ENCODE measurements around the gene PPIF.
A peak's percentile ranks its signal among the peaks of the same experiment; 100 is the strongest.

The PPIF gene

DNA sequence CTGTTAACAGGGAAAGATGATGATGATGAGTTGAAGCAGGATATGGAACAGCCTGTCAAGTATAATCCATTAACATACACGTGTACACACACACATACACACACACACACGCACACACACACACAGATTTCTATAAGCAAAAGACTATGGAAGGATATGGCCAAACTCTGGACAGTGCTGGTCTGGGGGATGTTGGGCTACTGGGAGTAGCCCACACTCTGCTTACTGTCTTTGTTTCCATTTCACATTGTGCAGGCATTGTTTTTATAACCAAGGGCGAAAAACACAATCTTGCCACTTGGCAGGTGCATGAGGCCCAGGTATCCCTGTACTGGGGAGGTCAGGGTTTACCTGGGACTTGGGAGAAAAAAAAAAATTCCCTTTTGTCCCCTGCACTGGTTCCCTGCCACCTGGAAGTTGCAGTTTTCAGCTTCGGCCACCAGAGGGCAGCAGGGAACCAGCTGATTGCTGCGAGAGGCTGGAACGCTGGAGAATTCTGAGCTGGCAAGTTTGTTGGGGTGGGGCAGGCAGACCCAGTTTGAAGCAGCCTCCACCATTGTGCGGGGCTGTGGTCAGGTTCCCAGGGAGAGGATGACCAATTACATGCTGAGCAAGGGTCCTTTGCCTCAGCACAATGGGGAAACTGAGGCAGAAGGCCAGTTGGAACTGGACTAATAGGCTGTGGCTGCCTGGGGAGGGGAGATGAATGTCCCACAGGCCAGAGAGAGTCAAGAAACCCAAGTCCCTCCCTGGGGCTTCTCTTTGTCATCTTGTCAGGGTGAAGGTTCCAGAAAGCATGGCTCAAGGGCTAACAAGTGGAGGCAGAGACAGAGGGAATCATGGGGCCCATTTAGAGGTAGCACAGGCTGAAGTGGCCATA is 27.3 kb downstream of the PPIF start:
- peak; percentile 61 for DNase-seq (ENCODE audit: low read depth, low spot score)

DNA sequence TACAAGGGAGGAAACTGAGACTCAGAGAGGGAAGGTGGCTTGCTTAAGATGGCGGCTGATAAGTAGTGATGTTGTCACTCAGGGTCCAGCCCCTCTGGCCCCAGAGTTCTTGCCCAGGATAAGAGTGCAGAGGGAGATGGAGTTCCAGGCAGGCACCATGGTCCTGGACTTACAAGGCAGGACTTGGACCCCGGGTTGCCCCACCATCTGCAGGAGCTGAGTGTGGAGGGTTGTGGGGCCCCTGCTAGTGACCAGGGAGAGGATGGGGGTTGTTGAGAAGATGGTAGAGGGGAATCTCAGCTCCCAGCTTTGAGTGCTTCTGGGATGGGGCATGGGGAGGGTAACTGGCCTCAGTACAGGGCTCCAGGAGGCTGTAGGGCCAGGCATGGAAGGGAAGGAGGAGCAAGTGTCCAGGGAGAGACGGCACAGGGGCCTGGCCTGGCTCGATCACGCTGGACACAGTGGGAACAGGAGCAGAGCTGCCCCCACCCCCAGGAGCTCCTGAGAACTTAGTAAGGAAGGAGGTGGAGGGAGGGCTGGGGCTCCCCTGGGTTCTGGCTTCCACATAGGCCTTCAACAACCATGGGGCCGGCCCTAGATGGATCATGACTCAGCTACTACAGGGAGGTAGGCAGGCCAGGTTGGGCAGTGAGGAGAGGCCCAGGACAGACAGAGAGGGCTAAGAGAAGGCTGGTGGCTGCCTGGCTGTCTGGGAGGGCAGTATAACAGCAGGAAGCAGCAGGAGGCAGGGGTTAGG is 28.2 kb downstream of the PPIF start:
- DNase-seq (ENCODE audit: low read depth, low spot score), result no peak

DNA sequence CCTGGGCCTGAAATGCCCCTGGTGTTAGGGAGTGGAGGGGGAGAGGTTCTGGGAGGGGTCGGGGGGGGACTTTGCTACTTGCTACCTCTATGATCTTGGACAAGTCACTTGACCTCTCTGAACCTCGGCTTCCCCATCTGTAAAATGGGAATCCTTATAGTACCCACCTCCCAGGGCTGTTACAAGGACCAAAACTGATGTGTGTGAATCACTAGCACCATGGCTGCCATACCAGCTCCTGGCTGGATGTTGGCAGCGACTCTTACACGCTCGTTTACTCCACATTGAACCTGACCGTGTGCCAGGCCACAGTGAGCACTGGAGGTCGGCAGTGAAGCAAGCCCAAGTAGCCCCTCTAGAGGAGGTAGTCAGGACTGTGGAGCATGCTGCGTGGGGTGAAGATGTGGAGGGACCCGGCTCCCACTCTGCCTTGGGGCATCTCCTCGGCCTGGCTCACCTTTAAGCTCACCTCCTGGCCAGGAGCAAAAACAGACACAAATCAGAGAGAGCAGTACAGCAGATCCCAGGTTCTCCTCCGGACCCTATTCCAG is 28.9 kb downstream of the PPIF start:
- no peak for DNase-seq (ENCODE audit: low read depth, low spot score)

DNA sequence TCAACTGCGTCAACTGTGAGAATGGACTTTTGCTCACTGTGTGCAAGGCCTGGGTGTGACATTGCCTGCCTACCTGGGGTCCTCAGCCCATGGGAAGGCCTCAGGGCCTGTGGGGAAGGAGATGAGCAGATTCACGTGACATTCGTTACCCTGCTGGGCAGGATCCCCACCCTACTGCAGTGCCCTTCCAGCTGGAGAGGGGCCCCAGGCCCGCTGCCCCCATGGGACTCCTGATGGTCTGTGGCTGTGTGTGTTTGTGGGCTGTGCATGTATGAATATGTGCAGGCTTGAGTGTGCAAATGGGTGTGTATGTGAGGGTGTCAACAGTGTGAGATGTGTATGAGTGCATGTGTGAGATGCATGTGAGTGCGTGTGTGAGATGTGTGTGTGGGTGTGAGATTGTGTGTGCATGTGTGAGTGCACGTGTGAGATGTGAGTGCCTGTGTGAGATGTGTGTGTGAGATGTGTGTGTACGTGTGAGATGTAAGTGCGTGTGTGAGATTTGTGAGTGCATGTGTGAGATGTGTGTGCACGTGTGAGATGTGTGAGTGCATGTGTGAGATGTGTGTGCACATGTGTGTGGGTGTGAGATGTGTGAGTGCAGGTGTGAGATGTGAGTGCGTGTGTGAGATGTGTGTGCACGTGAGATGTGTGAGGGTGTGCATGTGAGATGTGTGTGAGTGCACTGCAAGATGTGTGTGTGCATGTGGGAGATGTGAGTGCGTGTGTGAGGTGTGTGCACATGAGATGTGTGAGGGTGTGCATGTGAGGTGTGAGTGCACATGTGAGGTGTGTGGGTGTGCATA is 29.7 kb downstream of the PPIF start:
- DNase-seq (ENCODE audit: low read depth, low spot score), result no peak

DNA sequence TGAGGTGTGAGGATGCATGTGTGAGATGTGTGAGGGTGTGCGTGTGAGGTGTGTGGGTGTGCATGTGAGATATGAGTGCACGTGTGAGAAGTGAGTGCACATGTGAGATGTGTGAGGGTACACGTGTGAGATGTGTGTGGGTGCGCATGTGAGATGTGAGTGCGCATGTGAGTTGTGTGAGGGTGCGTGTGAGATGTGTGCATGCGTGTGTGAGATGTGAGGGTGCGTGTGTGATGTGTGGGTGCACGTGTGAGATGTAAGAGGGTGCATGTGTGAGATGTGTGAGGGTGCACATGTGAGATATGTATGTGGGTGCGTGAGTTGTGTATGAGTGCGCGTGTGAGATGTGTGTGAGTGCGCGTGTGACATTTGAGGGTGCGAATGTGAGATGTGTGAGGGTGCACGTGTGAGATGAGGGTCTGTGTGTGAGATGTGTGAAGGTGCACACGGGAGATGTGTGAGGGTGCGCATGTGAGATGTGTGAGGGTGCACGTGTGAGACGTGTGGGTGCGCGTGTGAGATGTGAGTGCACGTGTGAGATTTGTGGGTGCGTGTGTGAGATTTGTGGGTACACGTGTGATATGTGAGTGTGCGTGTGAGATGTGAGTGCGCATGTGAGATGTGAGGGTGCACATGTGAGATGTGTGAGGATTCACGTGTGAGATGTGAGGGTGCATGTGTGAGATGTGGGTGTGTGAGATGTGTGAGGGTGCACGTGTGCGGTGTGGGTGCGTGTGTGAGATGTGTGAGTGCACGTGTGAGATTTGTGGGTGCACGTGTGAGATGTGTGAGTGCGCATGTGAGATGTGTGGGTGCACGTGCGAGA is 30.5 kb downstream of the PPIF start:
- no peak for DNase-seq (ENCODE audit: low read depth, low spot score)

DNA sequence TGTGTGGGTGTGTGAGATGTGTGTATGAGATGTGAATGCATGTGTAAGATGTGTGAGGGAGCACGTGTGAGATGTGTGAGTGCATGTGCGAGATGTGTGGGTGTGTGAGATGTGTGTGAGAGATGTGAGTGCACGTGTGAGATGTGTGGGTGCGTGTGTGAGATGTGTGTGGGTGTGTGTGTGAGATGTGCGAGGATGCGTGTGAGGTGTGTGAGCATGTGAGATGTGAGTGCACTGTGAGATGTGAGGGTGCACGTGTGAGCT is 31.0 kb downstream of the PPIF start:
- no peak for DNase-seq (ENCODE audit: low read depth, low spot score)

DNA sequence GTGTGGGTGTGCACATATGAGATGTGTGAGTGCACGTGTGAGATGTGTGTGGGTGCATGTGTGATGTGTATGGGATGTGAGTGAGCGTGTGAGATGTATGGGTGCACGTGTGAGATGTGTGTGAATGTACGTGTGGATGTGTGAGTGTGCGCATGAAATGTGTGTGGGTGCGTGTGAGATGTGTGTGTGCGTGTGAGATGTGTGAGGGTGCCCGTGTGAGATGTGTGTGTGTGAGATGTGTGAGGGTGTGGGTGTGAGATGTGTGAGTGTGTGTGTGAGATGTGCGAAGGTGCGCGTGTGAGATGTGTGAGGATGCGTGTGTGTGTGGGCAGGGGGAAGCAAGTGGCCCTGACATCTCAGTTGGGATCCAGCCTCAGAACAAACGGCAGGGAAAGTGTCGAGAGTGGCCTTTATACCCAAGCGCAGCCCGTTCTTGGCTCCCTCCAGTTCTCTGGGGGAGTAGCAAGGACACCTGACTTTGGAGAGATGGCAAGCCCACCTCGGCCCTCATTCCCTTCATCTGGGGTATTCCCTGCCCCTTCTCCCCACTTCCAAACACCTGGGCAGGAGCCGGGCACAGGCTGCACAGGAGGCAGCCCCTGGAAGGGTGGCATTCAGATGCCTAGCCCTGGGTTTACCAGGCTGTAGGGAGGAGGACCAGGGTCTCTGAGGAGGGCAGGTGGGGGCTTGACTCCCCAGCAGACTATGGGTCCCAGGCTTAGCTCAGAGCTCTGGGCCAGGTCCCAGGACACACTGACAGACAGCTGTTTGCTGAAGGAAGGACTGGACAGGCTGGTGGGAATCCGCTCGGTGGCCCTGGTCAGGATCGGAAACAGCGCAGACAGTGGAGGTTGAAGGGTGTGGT is 31.6 kb downstream of the PPIF start:
- no peak for DNase-seq (ENCODE audit: low read depth, low spot score)

DNA sequence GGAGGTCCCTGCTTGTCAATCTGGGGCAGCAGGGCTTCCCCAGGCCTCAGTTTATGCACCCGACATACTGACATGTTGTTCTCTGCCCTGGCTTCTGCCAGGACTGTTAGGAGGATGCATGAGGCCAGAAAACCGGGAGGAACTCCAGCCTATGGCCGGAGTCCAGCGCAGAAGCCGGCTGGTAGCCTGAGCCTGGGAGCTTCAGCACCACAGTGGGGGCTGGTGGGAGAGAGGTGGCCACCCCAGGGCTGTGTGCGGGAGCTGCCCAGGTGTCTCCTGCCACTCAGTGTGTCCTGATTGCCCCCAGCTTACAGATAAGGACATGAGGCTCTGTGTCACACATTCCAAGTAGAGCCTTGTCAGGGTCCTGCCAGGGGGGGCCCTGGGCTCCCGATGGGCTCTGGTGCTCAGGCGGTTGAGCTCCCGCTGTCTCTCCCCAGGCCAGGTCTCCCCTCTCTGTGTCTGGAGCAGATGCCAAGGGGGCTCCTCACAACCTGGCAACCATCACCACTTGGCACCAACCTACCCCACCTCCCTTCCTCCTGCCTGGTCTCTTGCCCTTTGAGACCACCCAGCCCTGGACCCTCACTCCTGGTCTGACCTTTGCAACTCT is 32.3 kb downstream of the PPIF start:
- DNase-seq (ENCODE audit: low read depth, low spot score), result no peak

DNA sequence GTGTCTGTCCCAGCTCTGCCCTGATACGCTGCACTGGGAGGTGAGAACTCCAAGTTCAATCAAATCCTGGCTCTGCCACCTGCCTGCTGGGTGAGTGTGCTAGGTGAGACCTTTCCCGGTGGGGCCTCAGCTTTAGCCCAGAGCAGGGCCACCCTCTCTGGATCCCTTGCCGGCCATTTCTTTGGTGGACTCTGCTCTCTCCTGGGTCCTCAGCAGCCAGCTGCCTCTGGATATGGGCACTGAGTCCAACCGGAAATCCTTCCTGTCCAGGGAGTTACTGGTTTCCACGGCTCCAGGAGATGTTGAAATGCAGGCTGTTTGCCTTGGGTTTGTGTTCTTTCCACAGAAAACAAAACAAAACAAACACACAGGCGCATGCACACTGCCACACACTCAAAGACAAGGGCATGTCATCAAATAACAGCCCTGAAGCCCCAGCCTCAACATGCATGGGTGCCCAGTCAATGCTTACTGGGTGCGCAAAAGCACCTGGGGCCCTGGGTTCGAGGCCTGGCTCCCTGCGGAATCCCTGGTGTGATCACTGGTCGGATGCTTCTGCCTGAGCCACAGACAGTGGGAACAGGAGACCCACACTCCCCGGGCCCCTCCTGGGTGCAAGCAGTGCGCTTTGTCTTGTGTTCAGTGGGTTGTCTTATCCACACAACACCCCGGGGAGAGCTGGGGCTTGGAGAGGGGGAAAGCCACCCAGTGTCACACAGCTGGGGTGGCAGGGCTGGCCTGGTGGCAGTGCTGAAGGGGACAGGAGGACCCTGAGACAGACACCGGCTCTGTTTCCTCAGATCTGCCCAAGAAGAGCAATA is 33.1 kb downstream of the PPIF start:
- DNase-seq (ENCODE audit: low read depth, low spot score), result no peak

DNA sequence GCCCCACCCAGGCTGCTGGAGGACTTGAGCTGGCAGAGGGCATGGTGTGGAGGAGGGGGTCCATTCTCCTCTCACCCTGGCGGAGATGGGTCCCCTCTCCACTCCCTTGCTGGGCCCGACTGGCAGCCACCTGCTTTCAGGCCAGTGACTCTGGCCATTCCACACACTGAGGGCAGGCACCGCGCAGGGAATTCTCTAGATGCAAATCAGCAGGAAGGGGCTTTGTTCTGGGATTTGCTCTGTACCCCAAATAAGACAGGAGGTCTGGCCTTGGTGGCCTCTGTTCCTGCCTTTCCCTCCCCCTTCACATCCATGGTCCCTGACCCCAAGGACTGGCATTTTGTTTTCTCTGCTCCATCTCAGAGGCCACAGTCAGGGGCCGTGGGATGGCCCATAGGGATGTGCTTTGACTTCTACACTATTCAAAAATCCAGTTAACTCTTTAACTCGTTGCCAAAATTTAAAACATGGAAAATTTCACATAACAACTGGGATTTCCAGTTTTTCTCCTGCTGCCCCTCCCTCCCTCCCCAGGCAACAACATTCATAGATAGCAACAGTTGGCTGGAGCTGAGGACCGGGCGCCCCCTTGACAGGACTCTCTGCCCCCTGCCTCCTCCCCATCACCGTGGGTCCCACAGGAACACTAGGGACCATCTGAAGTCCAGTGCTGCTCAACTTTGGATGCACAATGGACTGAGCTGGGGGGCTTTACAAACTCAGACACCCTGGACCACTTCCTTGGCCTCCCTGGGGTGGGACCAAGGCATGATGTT is 33.9 kb downstream of the PPIF start:
- DNase-seq (ENCODE audit: low read depth, low spot score), result no peak

DNA sequence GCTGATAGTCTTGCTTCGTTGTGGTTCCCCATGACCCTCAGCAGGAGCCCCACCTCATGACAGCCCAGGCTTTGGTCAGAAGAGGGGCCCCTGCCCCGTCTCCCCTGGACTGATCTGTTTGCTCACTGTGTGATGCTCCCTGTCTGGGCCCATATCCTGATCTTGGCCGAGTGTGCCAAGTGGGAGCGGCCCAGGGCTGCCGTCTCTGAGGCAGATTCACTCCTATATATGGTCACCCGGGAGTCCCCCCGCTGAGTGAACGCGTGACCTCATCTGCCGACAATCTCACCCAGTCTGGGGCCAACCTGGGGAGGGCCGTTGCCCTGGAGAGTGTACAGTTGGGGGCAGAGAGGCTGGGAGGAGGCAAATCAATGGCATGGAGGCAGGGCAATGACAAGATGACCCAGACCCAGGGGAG is 34.5 kb downstream of the PPIF start:
- DNase-seq (ENCODE audit: low read depth, low spot score), result no peak

DNA sequence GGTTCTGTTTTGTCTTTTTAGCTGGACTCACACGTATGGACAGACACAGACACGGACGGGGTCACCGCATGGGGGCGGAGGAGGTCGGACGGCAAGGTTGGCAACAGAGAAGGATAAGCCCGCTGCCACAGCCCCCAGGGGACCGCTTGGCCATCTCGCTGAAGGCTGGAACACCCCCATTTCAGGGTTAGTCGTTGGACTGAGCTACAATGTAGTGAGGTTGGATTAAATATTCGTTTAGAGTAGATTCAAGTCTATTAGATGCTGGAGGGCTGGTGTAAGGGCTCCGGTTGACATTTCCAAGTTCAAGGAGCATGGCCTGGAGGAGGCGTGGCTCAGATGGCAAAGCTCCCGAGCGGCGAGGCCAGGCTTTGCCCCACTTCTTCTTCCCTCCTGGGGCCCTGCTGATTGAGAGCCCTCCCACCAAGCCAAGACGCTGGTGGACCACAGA is 35.2 kb downstream of the PPIF start:
- no peak for DNase-seq (ENCODE audit: low read depth, low spot score)

DNA sequence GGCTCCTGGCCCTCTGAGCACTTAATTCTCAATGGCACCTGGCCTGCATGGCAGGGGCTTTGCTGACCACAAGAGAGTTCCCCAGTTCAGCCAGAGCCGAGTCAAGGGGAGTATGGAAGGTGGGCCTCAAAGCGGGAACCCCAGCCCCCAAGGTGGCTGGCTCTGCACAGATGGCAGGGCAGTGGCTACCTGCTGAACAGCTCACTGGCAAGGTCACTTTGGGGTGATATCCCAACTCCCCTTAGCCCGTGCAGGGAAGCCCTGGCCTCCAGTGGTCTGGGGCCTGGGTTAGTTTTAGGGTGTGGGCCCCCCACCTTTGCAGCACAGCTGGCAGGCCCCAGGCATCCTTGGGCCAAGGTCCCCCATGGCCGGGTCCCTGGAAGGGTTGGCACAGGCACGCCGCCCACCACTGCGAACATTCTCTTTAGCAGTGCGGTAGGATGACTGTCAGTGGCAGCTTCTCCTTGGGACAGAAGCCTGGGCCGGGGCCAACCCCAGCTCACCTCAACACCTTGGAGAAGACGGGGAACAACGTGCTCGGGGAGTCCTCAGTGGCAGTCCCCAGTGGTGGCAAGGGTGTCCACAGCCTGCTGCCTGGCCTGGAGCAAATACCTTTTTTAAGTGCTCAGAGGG is 36.8 kb downstream of the PPIF start:
- no peak for DNase-seq (ENCODE audit: low read depth, low spot score)

DNA sequence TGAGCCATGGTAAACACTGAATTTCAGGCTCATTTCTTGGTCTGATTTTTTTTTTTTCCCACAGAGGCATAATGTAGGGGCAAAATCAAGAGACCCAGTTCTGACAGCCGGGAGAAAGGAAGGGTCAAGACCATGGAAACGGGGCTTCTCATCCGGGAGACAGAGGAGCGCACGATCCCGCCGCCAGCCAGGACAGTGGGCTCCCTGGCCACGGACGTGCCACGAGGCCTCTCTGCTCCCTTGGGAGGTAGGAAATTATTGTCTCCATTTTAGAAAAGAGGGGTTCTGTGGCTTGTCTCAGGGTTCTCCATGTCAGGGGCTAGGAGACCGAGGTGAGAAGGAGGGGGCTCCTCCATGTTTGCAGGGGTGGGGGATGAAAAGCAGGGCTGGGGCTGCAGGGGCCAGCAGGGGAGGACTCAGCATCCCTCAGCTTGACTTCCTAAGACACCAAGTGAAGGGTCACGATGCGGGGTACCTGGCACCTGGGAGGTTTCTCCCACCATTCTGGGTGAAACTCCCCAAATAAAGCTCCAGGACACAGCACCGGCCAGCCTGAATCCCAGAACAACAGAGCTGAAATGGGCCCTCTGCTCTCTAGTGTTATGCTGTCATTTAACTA is 37.6 kb downstream of the PPIF start:
- DNase-seq (ENCODE audit: low read depth, low spot score), result no peak

DNA sequence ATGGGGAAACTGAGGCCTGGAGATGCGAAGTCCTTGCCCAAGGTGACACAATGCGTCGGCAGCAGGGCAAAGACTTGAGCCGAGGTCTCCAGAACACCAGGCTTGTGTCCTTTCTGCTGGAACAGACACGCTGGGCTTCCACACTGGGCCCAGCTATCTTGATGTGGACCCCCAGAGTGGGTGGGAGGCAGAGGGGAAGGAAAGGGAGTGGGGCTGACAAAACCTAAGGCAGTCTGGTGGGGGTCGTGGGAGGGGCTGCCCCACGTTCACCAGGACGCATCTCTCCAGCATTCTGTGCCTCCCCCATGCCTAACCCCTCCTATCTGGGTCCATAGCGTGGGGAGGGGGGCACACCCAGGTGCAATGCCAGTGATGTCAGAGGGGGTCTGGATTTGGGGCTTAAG is 38.1 kb downstream of the PPIF start:
- DNase-seq (ENCODE audit: low read depth, low spot score), result no peak

DNA sequence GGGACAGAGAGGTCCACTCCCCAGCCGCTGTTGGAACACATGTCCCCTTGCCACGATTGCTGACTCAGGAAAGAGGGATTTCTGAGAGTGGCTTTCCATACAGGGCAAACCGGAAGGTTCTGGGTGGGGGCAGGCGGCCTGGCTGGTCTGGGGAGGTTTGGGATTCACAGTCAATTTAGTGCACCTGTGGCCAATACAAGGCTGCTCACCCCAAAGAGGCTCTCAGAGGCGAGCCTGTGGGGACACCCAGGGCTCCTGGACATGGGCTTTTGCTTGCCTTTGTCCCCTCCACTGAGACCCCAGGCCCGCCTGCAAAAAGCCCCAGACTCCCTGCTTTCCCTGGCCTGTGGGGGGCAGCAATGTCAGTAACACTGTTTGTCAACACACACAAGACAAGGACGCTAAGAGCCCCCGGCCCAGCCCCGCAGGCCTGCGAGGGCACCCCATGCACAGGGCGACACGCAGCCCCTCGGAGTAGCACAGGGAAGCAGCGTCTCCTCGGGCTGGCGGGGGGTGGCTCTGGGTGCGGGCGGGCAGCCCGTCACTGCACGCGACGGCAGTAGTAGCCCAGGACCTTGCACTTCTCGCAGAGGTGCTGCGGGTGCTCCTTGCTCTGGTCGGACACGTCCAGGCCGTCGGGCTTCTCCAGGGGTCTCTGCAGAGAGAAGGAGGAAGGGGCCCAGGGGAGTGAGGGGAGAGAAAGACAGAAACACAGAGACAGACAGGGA is 38.7 kb downstream of the PPIF start:
- no peak for DNase-seq (ENCODE audit: low read depth, low spot score)
